MCF 10A (cell line): ENCODE measurements around the gene SPATA13. TPM values are rescaled to one million over a fixed set of nuclear protein-coding genes. Genes with fewer than 3 reads are reported as not detected.

Experiments used
- BruUV-seq: library from RNA; stranded (reverse); fragments of 400-500 nt; replicated peaks from 2 replicates; lab custom pipeline; 2021; lab: Mats Ljungman, UMichigan
- CTCF ChIA-PET: fragments of 300-600 bp; sonication (Branson Sonifier 250); formaldehyde crosslinking; extraction: SDS; loops from one replicate; lab custom pipeline; 2021; ENCODE audit warnings: antibody characterized with exemption, inconsistent platforms; lab: Yijun Ruan, JAX
- POLR2A ChIA-PET: fragments of 300-600, 350-650 bp; sonication (Branson Sonifier 250); formaldehyde crosslinking; extraction: SDS; loops from one replicate; lab custom pipeline; 2020; ENCODE audit warnings: antibody characterized with exemption, inconsistent platforms; lab: Yijun Ruan, JAX
- DNase-seq: peaks from one replicate; pipeline ENCODE4 v3.0.0-alpha.2; 2018; ENCODE audit not compliant: unreplicated experiment
- H3K27ac Mint-ChIP-seq: one replicate; pipeline ENCODE4 v1.8.0; 2022; ENCODE audit warnings: mild to moderate bottlenecking, low read depth, mixed read lengths; ENCODE audit not compliant: unreplicated experiment
- H3K27me3 Mint-ChIP-seq: one replicate; pipeline ENCODE4 v1.8.0; 2022; ENCODE audit warnings: mixed read lengths; ENCODE audit not compliant: insufficient read depth, unreplicated experiment
- H3K36me3 Mint-ChIP-seq: one replicate; pipeline ENCODE4 v1.8.0; 2022; ENCODE audit warnings: mild to moderate bottlenecking, moderate library complexity, mixed read lengths; ENCODE audit not compliant: insufficient read depth, unreplicated experiment
- H3K4me1 Mint-ChIP-seq: one replicate; pipeline ENCODE4 v1.8.0; 2022; ENCODE audit warnings: mixed read lengths; ENCODE audit not compliant: insufficient read depth, unreplicated experiment
- H3K4me3 Mint-ChIP-seq: one replicate; pipeline ENCODE4 v1.8.0; 2022; ENCODE audit warnings: mild to moderate bottlenecking, moderate library complexity, mixed read lengths; ENCODE audit not compliant: unreplicated experiment
- H3K9me3 Mint-ChIP-seq: one replicate; pipeline ENCODE4 v1.8.0; 2022; ENCODE audit warnings: mixed read lengths; ENCODE audit not compliant: unreplicated experiment
- CTCF ChIP-seq: fragments of 200-600 bp; IDR thresholded peaks from one replicate; pipeline ENCODE4 v1.8.0; 2022; ENCODE audit warnings: antibody characterized with exemption, mild to moderate bottlenecking; ENCODE audit not compliant: unreplicated experiment
- intact Hi-C: fragments of 100-400 bp; cut with micrococcal nuclease; formaldehyde crosslinking; loops from 2 replicates; pipeline ENCODE4 v1.14.1; 2022
- total RNA-seq: library from RNA; stranded (reverse); gene quantifications from 2 replicates; pipeline ENCODE4 v1.2.3, GENCODE V29; 2022

The SPATA13 gene
- total RNA-seq, 1 experiment from 2014 or later, result 2.2 TPM

DNA sequence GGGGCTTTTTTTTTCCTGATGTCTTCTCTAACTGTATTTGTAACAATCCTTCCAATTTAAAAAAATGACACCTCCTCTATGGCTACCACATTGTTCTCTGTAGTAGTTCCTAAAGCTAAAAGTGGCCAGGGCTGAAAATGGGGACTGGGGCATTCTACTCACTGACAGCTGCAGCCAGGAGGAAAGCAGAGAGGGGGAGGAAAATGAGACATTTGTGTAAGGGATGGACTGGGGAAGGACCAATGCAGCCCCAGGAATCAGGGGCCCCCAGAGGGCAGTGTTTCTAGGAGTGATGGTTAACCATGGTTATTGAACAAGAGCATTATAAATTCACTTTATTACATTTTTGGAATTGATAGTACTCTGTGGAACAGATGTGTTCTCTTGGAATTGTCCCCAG lies 114.5 kb downstream of the SPATA13 start:
- Mint-ChIP-seq H3K4me3 (no peak overlapping the region), H3K36me3 (no peaks in the 10 kb centered on the region), H3K27ac (no peak overlapping the region), H3K27me3 (no peaks in the 10 kb centered on the region), H3K4me1 (peaks cover 19% of the 10 kb centered on the region), H3K9me3 (no peaks in the 10 kb centered on the region)
- ChIA-PET POLR2A (interaction anchor here (0.6 kb wide), 1 partner anchor 10 kb away, joined by 3 read pairs; no protein-coding TSS in a partner anchor), CTCF (interaction anchor here (0.6 to 0.7 kb wide), 2 partner anchors 10 to 1385 kb away, joined by 3 read pairs; no protein-coding TSS in a partner anchor)
- intact Hi-C loops, result no loop called here
- no peak for DNase-seq
- BruUV-seq, result no TSS peak
- no peak for TF ChIP-seq CTCF

GRCh38 chr13:24276306-24276705 lies 115.8 kb downstream of the SPATA13 start:
- CTCF ChIA-PET, result no interaction called here
- Mint-ChIP-seq H3K9me3 (no peaks in the 10 kb centered on the region), H3K4me1 (peaks cover 7% of the 10 kb centered on the region), H3K27ac (no peak overlapping the region), H3K27me3 (no peaks in the 10 kb centered on the region), H3K36me3 (no peaks in the 10 kb centered on the region), H3K4me3 (no peak overlapping the region)
- no peak for DNase-seq
- POLR2A ChIA-PET, result no interaction called here
- BruUV-seq, result no TSS peak
- intact Hi-C loops, result no loop called here
- no peak for TF ChIP-seq CTCF

DNA sequence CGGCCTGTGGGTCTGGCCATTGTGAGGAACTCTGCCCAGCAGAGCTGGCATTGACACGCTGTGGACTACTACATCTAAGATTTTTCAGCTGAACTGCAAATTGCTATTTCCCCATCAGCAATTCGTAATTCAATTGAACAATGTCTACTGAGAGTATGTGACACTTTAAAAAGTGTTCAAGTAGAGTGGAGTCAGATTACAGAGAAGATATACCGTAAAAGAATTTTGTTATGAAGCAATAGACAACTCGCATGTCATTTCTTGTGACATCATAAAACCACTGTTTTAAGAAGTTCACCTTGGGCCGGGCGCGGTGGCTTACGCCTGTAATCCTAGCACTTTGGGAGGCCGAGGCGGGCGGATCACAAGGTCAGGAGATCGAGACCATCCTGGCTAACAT lies 116.3 kb downstream of the SPATA13 start:
- Mint-ChIP-seq H3K9me3 (no peaks in the 10 kb centered on the region), H3K27ac (no peak overlapping the region)
- intact Hi-C loops, result no loop called here

GRCh38 chr13:24277761-24278160 lies 117.2 kb downstream of the SPATA13 start:
- Mint-ChIP-seq H3K4me1 (no peaks in the 10 kb centered on the region), H3K4me3 (no peak overlapping the region), H3K27ac (no peak overlapping the region), H3K9me3 (no peaks in the 10 kb centered on the region), H3K27me3 (no peaks in the 10 kb centered on the region), H3K36me3 (no peaks in the 10 kb centered on the region)
- ChIA-PET CTCF (no interaction called here), POLR2A (no interaction called here)
- TF ChIP-seq CTCF, result no peak
- intact Hi-C loops, result no loop called here
- DNase-seq, result no peak
- no TSS peak for BruUV-seq

More for the DNA sequence above, 116.3 kb downstream of the SPATA13 start:
- CTCF ChIA-PET, result no interaction called here
- BruUV-seq, result no TSS peak
- H3K4me1 Mint-ChIP-seq, result peaks cover 1% of the 10 kb centered on the region
- TF ChIP-seq CTCF, result no peak
- POLR2A ChIA-PET, result no interaction called here
- no peak for DNase-seq
- no peak overlapping the region for H3K4me3 Mint-ChIP-seq
- no peaks in the 10 kb centered on the region for H3K36me3 Mint-ChIP-seq
- no peaks in the 10 kb centered on the region for H3K27me3 Mint-ChIP-seq
